Stimulated activated CD8-positive, alpha-beta memory T cell treated with anti-CD3 and anti-CD28 coated beads, Interleukin-12 subunit alpha, Interleukin-12 subunit beta, amount 100 ng/mL, for 1 hour (primary cell): ENCODE data around the gene CD1E.
"Not testable (repeated sequence)": the region's sequence is repeated elsewhere in the genome, so short reads cannot be mapped to it uniquely, and the experiment has no call there.

Source experiments
- DNase-seq: peaks from one replicate; pipeline ENCODE4 v3.0.0-alpha.2; 2020; ENCODE audit warnings: low read depth

CD1E gene

DNA sequence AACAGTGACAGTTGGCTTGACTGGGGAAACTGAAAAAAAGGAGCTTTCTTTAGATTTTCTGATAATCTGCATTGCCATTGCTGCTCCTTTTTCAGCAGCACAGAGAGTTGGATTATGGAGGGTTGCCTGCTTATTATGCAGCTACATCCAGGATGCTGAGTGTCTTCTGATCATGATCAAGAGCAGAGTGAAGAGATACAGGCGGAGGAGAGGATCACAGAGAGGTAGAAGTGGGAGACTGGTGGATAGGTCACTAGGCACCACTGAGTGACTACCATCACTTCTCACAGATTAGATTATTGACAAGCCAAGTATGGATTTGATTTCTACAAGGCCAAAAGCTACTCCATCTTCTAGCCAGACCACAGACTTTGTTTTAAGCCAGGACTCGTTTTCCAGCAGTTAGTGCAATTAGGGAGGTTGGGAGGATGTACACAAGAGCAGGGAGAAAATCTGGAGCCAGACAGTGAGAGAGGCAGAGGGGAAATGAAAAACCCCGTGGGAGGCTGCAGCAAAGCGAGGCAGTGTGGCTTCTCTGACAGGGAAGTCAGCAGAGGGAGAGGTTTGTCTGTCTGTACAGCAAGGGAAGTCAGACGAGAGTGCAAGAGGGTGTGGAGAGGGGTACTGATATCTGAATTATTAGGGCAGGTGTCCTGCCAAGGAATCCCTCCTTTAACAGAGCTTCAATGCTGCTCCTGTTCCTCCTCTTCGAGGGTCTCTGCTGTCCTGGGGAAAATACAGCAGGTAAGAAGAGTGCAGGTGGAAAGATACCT, at the start of gene CD1E:
CD1E (plus strand) TSS at position 592 of the 773 bp plus-strand sequence; CDS start at position 687, 95 bp downstream.
- no peak for DNase-seq

DNA sequence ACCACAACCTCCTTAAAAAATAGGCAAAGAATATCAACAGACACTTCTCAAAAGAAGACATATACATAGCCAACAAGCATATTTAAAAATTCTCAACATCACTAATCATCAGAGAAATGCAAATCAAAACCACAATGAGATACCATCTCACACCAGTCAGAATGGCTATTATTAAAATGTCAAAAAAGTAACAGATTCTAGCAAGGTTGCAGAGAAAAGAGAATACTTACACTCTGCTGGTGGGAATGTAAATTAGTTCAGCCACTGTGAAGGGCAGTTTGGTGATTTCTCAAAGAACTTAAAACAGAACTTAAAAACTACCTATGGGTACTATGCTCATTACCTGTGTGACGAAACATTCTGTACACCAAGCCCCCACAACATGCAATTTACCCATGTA, 43.1 kb upstream of the CD1E start:
- no peak for DNase-seq

- DNase-seq = no peak
These were observed 42.6 kb upstream of the CD1E start for GRCh38 chr1:158311066-158311465.

DNA sequence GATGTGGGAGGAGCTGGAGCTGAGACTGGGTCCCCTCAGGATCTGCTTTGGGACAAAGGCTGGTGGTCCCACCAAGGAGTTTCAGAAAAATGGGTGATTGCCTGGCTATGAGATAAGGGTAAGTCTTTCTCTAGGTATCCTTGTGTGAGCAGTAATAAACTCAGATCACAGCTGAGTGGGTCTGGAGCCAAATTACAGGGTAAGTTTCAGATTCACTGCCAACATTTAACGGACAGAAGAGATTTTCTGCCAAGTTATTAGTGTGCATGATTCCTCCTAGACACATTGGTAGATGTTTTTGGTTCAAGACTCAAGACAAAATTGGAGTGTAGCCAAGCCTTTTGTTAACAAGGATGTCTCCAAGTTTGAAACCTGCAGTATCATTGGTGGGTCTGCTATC, 29.8 kb upstream of the CD1E start:
- no peak for DNase-seq

GRCh38 chr1:158324395-158324794, 29.3 kb upstream of the CD1E start:
- no peak for DNase-seq

GRCh38 chr1:158327481-158327880, 26.2 kb upstream of the CD1E start:
- no peak for DNase-seq

- no peak for DNase-seq
These were observed 25.3 kb upstream of the CD1E start for GRCh38 chr1:158328426-158328825.

GRCh38 chr1:158329300-158329699, 24.4 kb upstream of the CD1E start:
- no peak for DNase-seq

DNA sequence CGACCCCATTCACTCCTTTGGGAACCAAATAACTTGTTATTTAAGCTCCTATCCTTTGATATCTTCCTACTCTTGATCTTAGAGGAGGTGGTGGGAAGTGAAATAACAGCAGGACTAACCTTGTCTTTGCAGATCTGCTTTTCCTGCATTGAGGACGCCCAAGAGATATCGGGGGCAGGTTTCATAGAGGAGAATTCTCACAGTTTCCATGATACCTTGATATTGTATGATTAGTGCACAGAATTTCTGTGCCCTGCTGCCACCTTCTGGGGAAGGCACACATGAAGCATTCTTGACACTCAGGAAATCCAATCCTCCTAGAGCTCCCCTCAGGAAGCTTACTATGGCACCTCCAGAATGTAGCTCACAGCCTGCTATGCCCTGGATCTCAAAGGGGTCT, 24.0 kb upstream of the CD1E start:
- DNase-seq = no peak

GRCh38 chr1:158330391-158331105, 23.1 kb upstream of the CD1E start:
- DNase-seq = no peak

- no peak for DNase-seq
These were observed 22.6 kb upstream of the CD1E start for GRCh38 chr1:158331106-158331425.

DNA sequence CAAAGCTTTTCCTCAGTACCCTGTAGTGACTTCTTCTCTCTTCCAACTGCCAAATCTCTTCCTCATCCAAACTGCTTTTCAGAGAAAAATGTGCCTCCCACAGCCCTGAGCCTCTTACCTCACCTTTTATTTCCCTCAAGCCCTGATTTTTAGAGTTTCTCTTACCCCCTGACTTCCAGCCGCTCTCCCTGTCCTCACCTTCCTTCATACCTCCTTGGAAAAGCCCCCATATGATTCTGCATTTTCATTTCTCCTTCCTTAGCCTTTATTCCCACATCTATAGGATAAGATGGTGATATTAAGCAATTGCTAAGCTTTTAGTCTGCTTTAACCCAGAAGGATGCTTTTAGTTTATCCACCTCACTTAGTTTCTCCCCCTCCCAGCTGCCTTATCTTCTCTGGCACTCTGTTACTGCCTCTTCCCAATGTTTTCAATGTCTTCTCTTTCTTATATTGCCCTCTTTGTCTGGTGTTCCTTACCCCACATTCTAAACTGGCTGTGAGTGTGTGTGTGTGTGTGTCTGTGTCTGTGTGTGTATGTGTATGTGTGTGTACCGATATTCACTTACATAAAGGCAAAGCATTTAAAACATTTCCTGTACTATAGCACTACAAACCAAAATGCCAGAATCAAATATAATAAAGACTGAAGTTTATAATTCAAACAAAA, 22.1 kb upstream of the CD1E start, which contains the start of gene CD1B:
CD1B (minus strand) TSS at position 51 of the 670 bp plus-strand sequence. CDS start 108 bp downstream, outside the sequence.
- no peak for DNase-seq

DNA sequence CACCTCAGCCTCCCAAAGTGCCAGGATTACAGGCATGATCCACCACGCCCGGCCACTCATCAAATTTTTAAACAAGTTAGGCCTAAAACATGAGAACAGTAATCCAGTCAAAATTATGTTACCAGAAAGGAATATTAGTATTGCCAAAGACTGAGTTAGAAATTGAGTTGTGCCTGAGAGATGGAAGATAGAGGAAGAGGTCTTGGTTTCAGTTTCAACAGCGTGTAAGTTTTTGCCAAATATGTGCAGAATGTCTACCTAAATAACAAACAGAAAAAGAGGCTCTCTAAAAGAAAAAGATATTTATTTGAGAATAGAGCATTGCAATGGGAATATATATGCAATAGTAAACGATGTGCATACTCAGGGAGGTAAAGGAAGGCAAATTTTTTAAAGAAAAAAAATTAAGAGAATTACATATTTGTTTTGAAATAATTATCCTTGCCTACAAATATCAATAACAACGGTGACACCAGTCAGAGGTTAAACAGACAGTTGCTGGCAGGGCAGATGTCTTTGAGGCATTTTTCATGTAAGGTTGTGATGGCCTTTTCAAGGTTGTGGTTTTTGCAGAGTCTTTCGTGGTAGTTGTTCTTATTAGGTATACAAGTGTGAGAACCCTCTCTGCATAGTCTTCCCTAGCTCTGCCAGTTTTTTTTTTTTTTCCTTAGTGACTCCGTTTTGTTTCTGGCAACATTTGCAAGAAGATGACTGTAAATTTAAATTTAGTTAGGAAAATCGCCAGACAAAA, 20.1 kb upstream of the CD1E start:
- no peak for DNase-seq

GRCh38 chr1:158334526-158335212, 19.0 kb upstream of the CD1E start:
- DNase-seq = no peak

DNA sequence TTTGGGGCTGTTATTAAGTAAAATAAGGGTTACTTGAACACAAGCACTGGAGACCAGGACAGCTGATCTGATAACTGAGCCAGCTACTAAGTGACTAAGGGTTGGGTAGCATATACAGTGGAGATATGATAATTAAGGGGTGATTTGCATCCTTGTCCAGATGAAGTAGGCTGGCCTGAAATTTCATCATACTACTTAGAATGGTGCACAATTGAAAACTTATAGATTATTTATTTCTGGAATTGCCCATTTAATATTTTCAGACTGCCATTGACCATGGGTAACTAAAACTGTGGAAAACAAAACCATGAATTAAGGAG, 18.5 kb upstream of the CD1E start:
- DNase-seq = no peak

DNA sequence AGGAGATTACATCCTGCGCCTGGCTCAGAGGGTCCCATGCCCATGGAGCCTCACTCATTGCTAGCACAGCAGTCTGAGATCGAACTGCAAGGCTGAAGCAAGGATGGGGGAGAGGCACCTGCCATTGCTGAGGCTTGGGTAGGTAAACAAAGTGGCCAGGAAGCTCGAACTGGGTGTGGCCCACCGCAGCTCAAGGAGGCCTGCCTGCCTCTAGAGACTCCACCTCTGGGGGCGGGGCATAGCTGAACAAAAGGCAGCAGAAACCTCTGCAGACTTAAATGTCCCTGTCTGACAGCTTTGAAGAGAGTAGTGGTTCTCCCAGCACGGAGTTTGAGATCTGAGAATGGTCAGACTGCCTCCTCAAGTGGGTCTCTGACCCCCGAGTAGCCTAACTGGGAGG, 17.3 kb upstream of the CD1E start:
- DNase-seq = not testable (repeated sequence)

DNA sequence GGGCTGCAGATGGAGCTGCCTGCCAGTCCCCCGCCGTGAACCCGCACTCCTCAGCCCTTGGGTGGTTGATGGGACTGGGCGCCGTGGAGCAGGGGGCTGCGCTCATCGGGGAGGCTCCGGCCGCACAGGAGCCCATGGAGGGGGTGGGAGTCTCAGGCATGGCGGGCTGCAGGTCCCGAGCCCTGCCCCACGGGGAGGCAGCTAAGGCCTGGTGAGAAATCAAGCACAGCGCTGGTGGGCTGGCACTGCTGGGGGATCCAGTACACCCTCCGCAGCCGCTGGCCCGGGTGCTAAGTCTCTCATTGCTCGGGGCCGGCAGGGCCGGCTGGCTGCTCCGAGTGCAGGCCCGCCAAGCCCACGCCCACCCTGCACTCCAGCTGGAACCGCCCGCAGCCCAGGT, 4.7 kb upstream of the CD1E start:
- not testable (repeated sequence) for DNase-seq

DNA sequence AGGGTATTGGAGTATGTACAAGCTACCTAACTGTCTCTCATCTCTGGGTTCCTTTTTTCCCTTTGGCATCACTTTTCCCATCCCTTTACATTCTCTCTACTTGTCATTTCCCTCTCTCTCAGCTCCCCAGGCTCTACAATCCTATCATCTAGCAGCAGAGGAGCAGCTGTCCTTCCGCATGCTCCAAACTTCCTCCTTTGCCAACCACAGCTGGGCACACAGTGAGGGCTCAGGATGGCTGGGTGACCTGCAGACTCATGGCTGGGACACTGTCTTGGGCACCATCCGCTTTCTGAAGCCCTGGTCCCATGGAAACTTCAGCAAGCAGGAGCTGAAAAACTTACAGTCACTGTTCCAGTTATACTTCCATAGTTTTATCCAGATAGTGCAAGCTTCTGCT, 561 bp downstream of the CD1E start:
- no peak for DNase-seq

DNA sequence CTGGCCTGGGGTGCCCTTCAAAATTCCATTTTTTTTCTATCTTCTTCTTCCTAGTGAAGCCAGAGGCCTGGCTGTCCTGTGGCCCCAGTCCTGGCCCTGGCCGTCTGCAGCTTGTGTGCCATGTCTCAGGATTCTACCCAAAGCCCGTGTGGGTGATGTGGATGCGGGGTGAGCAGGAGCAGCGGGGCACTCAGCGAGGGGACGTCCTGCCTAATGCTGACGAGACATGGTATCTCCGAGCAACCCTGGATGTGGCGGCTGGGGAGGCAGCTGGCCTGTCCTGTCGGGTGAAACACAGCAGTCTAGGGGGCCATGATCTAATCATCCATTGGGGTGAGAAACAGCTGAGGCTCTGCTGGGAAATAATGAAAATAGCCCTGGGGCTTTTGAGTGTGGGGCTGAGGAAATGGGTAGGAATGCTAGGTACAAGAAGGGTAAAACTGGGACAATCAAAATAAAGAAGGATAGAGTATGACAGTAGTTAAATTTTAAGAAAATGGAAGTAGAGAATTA, 2.1 kb downstream of the CD1E start:
- DNase-seq = no peak

DNA sequence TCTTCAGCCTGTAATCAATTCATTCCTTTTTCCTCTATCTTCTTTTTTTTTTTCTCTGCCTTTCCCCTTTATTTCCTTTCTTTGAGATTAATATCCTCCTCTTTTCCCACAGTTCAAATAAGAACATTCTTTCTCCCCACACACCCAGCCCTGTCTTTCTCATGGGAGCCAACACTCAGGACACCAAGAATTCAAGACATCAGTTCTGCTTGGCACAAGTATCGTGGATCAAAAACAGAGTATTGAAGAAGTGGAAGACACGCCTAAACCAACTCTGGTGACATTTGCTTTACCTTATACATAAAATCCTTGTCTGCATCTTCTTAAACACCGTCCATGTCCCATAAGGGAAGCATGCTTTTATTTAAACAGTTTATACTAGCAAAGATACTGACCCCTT, 2.9 kb downstream of the CD1E start:
- no peak for DNase-seq

- DNase-seq = no peak
These were observed 3.7 kb downstream of the CD1E start for GRCh38 chr1:158357441-158357840.

- no peak for DNase-seq
These were observed 8.8 kb downstream of the CD1E start for GRCh38 chr1:158362482-158362881.
